HTERT RPE-1 (cell line): ENCODE data around the gene L1CAM.

Experiments used
- in situ Hi-C: fragments of 300-500 bp; cut with MboI; formaldehyde crosslinking; loops from 4 replicates; pipeline ENCODE4 v1.14.3; 2020; ENCODE audit warnings: low sequenced_read_pairs

L1CAM gene

DNA sequence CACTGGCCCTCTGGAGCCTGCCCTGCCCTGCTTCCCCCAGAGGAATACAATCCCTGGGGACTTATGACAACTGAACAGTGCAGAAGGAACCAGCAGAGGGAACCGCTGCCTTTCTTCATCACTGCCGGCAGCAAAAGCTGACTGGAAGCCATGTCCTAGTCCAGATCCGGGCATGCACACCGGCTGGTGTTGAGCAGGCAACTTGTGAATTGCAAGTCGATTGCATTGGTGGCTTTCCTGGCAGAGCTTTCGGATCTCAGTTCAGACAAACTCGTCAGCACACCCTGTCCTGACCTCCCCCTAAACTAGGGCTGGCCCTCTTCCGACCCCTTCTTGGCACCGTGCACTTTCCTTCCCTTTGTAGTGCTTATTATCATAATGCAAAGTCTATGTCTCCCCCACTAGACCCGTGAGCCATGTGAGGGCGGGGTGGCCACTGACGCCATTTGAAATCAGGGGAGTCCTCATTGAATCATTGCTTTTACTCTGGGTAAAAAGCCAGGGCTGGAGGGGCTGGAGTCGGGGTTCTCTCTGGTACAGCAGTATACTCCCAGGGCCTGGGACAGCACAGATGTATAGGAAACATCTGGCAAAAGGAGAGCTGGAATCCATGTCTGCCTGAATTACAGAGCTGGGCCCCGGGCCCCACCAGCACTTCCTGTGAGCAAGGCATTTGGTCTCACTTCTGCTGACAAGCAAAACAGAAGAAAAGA is 38.3 kb upstream of the L1CAM start:
- in situ Hi-C loops, result no loop called here

DNA sequence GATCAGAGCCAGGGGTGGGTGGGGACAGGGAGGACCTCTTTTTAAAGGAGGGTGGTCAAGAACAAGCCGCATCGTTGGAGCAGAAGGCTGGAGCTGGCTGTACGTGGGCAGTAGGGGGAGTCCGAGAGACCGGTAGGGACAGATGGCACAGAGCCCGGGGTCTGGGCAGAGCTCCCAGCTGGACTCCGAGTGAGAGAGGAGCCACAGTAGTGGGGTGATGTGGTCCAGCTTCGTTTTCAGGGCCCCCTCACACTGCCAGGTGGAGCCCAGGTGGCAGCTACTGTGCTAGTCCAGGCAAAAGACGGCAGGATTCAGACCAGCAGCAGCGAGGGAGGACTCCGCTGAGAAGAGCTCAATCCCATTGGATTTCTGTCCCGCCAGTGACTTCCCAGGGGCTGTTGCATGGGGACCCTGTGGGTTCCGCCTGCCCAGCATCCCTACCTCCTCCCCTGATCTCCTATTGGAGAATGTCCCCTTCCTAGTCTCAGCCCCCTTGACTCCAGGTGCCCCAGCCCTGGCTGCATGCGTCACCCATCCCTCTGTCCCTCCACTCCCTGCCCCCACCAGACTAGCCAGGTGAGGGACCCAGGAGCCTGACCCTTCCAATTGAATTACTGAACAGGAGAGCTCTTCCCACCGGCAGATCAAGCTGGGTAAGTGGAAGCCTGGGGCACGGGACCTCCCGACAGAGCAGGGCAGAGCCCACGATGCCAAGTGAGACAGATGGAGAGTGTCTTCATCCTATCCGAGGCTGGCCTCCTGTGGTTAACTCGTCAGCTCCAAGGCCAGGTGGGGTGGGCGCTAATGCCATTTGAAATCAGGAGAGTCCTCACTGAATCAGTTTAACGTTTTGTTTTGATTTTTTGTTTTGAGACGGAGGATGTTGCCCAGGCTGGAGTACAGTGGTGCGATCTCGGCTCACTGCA is 37.2 kb upstream of the L1CAM start:
- in situ Hi-C loops, result no loop called here

DNA sequence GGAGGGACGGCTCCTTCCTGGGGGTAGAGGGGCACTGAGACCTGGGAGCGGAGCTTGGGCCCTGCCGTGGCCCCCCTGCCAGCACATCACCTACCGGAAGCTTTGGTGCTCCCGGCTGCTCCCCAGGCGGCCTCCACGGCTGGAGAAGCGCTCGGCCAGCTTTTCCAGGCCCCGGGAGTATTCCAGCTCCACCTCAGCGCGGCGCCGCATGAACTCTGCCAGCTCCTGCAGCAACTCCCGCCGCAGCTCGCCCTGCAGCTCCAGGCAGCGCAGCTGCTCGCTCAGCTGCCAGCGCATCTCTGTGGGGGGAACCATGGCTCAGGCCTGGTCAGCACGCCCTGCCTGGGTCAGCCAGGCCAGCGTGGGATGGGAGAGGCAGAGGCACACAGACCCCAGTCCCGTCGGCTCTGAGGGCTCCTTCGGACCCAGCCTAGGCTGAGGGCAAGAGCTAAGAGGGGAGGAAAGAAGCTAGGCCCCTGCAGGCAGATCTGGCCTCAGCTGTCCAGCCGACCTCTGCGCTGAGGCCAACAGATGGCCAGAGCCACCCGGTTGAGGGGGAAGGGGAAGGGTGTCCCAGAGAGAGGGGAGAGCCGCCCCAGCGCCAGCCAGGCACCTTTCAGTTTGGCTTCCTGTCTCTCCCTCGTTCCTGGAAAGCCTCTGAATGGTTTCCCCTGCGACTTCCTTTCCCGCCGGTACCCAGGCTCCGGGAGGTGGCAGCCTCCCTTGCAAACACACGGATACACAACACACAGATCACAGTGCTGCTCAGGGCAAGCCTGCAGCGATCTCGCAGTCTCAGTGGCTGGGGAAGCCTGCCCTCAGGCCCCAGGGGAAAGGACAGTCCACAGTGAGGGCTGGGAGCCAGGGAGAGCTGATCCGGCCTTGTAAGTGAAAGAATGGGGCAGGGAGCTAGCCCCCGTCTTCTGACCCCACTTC is 35.8 kb upstream of the L1CAM start:
- in situ Hi-C loops, result no loop called here

DNA sequence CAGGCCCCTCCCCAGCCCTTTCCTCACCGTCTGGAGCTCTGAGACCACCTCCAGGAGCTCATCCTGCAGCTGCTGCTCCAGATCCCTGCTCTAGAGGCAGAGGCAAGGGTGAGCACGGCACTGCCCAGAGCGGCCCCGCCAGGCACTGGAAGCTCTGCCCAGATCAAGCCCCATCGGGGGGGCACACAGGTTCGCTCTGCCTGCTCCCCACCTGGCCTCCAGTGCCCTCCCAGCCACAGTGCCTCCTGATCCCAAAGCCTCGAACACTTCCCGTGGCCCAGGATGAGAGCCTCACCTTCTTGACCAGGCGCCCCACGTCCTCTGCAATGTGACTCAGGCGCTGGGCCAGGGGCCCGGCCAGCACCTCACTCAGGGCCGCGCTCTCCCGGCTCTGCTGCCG is 35.1 kb upstream of the L1CAM start:
- in situ Hi-C loops, result no loop called here

DNA sequence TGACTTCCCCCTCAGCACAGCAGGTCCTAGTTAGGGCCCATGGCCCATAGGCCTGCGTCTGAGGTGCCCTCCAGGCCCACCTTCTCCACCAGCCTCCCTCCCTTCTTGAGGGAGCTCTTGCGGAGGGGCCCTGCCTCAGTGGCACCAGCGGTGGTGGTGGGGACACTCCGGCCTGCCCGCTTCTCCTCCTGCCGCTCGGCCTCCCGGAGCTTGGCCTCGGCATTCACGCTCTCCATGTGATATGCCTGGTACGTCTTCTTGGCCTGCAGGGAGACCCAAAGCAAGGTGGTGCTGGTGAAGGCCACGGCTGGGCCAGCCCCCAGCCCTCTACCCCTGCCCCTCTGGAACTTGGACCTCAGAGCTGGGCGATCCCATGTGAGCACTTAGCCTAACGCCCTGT is 34.6 kb upstream of the L1CAM start:
- in situ Hi-C loops, result no loop called here

DNA sequence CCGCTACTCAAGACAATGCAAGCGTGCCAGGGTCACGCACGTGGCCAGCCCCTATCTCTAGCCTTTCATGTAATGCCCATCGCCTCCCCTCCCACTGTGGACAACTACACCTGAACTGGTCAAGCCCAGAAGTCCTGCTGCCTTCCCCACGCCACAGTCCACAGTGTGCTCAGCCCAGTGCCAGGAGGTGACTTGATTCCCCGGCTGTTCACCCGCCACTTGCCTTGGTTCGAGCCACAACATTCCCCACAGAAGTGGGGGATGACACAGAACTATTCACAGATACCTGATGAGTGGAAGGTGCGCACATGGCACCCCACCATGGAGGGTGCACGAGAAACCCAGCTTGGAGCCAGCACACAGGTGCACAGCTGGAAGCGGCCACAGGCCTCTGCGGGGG is 33.3 kb upstream of the L1CAM start:
- in situ Hi-C loops, result no loop called here

DNA sequence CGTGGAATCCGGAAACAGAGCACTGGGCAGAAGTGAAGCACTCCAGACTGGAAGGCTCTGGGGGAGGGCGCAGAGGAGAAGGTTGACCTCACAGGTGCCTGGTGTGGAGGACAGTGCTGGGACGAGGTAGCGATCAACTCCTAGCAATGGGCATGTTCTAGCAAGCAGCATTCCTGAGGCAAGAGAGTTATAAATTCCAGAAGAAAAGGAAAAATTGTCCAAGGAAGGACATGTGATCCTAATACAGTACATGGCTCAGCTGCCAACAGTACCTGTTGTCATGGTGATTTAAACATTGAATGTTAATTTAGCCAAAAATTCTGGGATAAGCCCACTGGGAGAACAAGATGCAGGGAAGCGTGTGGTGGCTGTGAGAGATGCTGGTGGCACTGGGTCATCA is 31.9 kb upstream of the L1CAM start:
- in situ Hi-C loops, result no loop called here

DNA sequence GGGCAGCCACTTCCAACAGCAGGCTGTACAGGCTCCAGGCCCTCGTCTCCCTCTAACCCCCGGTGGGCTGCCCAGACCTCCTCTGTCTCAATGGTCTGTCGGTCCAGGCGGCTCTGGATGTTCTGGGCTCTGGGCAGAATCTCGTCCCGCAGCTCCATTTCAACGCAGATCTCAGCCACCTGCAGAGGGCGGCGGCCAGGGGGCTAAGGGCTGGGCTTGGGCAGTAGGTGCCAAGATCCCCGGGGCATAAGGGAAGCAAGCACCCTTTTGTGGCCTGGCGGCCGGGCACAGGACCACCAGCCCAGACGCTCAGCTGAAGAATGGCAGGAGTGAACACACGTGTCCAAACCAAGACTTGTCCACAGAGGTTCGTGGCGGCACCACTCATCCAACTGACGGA is 27.7 kb upstream of the L1CAM start:
- in situ Hi-C loops, result no loop called here

DNA sequence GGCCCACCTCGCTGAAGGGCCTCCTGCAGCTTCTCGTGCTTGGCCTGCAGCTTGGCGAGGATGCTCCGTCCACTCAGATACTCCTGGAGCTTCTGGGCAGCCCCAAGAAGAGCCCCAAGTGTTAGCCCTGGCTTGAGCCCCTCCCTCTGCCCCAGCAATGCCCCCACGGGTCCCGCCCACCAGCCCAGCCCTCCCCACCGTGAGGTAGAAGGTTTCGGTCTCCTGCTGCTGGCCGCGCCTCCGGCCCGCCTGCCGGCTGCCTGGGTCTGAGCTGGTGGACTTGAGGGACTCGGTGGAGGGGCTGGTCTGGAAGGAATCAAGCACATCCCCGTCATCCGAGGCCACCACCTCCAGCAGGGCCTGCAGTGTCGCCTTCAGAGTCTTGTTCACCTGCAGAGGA is 27.2 kb upstream of the L1CAM start:
- in situ Hi-C loops, result no loop called here

DNA sequence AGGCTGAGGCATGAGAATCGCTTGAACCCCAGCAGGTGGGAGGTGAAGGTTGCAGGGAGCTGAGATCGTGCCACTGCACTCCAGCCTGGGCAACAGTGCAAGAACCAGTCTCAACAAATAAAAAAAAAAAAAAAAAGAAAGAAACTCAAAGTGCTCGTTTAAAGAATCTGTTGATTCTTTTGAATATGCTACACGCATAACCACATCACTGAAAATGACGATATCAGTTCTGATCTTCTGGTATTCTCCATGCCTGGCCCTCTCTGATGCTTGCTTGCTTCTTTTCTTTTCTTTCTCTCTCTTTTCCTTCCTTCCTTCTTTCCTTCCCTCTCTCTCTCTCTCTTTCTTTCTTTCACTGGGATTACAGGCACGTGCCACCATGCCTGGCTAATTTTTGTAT is 25.8 kb upstream of the L1CAM start:
- in situ Hi-C loops, result no loop called here

DNA sequence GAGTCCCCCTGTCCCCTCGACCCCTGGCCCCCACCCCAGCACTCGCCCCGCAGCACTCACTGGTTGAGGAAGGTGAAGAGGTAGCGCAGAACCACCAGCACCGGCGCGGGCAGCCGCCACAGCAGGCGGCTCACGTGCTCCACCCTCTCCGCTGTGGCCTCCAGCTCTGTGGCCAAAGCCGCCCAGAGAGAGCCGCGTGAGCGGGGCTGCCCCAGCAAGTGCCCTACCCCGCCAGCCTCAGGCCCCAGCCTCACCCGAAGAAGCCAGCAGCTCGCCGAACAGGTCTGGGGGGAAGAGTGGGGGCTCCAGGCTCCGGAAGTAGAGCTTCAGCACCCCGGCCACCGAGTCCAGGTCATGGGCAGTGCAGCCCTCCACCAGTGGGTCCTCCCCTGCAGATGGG is 24.5 kb upstream of the L1CAM start:
- in situ Hi-C loops, result no loop called here

DNA sequence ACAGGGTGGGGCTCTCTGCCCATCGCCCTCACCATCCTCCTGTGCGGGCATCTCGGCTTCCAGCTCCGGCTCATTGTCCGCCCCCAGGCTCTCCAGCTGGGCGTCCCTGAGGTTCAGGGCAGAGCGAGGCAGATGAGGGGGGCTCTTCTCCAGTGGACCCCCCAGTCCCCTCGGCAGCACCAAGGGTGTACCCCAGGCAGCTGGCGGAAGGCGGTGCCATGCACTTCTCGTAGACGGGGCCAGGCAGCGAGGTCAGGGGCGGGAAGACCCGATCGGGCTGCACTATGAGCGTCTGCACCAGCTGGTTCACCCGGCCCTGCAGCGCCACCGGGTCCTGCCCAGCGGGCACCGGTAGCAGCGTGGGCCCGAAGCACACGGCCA is 24.0 kb upstream of the L1CAM start:
- in situ Hi-C loops, result no loop called here

DNA sequence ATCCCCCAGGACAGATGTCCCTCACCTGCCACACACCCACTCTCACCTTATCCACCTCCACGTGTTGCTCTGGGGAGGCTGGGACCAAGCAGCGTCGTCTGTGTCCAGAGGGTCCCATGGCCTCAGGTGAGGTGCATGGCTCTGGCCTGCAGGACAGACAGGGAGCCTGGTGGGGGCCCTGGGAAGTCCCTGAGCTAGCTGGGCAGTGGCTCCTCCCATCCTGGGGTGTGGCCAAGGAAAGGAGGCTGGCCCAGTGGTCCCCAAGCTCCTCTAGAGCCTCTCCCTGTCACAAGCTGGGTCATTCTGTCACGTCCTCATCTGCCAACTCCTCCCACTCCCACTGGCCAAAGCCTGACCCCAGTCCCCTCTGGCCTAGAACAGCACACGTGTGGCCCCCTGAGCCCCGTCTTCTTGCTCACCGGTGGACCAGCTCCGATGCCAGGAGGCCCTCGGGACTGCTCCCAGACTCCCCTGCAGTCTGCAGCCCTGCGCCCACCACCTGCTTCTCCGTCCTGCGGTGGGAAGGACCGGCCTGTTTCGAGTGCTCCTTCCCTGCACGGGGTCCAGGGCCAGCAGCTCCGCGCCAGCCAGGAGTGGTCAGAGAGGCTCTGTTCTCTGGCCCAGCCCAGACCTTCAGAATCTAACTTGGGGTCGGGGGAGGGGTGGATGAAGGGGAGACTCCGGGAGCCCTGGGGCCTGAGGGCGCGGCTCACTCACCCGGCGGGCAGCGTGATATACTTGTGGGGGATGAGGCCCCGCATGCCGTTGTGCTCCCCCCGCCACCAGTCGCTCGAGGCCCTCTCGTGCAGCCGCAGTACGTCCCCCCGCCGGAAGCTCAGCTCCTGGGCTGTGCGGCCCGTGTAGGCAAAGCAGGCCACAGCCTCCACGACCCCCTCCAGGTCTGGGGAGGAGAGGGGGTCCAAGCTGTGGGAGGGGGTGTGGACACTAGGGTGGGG is 23.3 kb upstream of the L1CAM start:
- in situ Hi-C loops, result no loop called here

DNA sequence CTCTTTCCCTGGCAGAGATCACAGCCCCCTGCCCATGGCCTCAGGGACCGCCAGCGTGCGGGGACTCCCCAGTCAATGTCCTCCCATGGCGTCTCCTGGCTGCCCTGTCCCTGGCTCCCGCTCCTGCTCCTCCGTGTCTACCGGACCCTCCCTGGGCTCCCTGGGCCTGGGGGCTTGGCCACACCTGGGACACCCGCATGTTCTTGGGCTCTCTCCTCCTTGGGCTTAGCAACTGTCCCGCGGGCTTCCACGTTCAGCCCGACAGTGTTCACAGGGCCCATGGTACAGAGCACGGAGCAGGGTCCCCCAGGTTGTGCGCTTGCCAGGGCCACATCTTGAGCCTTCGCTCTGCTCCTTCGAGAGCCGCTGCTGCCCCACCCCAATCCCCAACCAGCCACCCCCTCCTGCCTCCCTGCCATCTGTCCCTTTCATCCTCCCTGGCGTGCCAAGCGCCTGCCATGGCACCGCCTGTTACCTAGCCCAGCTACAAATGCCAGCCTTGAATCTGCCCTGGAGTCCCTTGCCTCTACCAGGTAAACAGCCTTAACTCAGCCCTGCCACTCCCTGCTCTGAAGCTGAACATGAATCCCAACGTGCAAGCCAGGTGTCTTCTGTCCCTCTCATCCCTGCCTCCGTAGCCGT is 22.4 kb upstream of the L1CAM start:
- in situ Hi-C loops, result no loop called here

DNA sequence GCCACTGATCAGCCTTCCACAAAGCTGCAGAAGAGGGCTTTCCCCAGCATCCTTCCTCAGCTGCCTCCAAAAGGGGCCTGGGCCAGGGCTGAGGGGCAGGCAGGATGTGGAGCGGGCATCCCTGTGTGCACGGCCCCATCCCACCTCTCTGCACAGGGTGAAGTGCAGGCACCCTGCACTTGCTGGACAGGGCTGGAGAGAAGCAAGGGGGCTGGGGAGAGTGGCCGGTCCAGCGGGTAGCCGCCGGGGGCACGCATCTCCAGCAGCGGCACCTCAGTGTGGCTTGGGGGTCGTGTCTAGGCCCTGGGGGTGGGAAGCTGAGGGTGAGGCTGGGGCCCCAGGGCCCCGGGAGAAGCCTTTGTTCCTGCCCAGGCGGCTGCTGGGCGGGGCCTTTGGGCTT is 21.5 kb upstream of the L1CAM start:
- in situ Hi-C loops, result no loop called here

DNA sequence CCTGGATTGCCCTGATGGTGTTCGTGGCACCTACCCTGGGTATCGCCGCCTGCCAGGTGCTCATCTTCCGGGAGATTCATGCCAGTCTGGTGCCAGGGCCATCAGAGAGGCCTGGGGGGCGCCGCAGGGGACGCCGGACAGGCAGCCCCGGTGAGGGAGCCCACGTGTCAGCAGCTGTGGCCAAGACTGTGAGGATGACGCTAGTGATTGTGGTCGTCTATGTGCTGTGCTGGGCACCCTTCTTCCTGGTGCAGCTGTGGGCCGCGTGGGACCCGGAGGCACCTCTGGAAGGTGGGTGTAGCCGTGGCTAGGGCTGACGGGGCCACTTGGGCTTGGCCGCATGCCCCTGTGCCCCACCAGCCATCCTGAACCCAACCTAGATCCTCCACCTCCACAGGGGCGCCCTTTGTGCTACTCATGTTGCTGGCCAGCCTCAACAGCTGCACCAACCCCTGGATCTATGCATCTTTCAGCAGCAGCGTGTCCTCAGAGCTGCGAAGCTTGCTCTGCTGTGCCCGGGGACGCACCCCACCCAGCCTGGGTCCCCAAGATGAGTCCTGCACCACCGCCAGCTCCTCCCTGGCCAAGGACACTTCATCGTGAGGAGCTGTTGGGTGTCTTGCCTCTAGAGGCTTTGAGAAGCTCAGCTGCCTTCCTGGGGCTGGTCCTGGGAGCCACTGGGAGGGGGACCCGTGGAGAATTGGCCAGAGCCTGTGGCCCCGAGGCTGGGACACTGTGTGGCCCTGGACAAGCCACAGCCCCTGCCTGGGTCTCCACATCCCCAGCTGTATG is 20.3 kb upstream of the L1CAM start:
- in situ Hi-C loops, result no loop called here

DNA sequence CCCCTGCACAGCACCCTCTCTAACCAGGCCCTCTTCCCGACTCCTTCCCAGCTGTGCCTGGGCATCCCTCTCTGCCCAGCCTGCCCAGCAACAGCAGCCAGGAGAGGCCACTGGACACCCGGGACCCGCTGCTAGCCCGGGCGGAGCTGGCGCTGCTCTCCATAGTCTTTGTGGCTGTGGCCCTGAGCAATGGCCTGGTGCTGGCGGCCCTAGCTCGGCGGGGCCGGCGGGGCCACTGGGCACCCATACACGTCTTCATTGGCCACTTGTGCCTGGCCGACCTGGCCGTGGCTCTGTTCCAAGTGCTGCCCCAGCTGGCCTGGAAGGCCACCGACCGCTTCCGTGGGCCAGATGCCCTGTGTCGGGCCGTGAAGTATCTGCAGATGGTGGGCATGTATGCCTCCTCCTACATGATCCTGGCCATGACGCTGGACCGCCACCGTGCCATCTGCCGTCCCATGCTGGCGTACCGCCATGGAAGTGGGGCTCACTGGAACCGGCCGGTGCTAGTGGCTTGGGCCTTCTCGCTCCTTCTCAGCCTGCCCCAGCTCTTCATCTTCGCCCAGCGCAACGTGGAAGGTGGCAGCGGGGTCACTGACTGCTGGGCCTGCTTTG is 19.6 kb upstream of the L1CAM start:
- in situ Hi-C loops, result no loop called here
